Measurements from ENCODE around the gene SERPIND1. TPM values are rescaled to one million over a fixed set of nuclear protein-coding genes. Genes with fewer than 3 reads are reported as not detected.

Gene SERPIND1
- total RNA-seq, 4 donors from 2014 or later = 0.22 TPM; not detected in 3

DNA sequence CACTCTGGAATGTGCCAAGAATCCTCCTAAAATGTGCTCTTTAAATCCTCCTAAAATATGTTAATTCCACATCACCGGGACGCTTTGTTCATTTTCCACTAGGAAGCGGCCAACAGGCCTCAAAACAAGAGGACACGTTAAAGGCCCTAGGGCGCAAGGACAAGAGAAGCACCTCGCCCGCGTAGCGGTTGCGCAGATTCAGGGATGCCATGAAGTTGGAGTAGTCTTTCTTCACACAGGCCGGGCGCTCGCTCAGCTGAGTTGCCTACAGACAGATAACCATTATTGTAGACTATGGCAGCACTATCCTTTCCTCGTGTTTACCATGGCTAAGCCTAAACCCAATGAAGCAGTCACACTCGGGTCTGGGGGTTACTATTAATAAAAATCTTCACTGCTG is 29.5 kb upstream of the SERPIND1 start:
- Histone ChIP-seq H3K36me3 (peaks cover 0 to 51% of the 10 kb centered on the region in 2 donors), H3K4me1 (no peaks in the 10 kb centered on the region), H3K27me3 (no peaks in the 10 kb centered on the region), H3K9me3 (no peaks in the 10 kb centered on the region), H3K4me3 (no peak overlapping the region), H3K27ac (no peak overlapping the region)
- intact Hi-C loops (cut with DNase I; ENCODE audit: low total_unique reads) = no loop called here
- ATAC-seq = no peak
- in situ Hi-C loops (cut with MboI; ENCODE audit: low sequenced_read_pairs in 4 of 4) = no loop called here
- no peak for DNase-seq
- TF ChIP-seq, protein P1, sequence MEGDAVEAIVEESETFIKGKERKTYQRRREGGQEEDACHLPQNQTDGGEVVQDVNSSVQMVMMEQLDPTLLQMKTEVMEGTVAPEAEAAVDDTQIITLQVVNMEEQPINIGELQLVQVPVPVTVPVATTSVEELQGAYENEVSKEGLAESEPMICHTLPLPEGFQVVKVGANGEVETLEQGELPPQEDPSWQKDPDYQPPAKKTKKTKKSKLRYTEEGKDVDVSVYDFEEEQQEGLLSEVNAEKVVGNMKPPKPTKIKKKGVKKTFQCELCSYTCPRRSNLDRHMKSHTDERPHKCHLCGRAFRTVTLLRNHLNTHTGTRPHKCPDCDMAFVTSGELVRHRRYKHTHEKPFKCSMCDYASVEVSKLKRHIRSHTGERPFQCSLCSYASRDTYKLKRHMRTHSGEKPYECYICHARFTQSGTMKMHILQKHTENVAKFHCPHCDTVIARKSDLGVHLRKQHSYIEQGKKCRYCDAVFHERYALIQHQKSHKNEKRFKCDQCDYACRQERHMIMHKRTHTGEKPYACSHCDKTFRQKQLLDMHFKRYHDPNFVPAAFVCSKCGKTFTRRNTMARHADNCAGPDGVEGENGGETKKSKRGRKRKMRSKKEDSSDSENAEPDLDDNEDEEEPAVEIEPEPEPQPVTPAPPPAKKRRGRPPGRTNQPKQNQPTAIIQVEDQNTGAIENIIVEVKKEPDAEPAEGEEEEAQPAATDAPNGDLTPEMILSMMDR (IDR thresholded peaks at IDR 0.05 in 4 of 5, conservative IDR thresholded peaks at IDR 0.05 in 1 of 5) = no peak
- no peak for TF ChIP-seq POLR2A (IDR thresholded peaks at IDR 0.05)

DNA sequence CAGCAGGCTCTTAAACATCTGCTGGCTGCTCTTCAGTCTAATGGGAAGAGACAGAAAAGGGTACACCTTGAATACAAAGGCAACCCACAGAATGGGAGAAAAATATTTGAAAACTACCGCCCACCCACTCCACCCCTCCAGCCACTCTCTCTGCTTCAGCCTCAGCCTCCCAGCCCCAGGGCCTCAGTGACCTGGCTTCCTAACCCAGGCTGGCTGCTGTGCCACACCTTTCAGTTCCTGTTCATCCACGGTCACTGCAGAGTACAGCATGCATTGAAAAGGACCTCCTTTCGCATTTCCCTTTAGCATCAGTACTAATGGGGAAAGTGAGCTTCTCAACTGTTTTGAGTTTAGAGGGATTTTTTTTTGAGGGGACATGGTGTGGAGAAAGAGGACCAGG is 28.8 kb upstream of the SERPIND1 start:
- Histone ChIP-seq H3K9me3 (no peaks in the 10 kb centered on the region), H3K27me3 (no peaks in the 10 kb centered on the region), H3K36me3 (peaks cover 0 to 56% of the 10 kb centered on the region in 2 donors), H3K4me1 (no peaks in the 10 kb centered on the region), H3K4me3 (no peak overlapping the region), H3K27ac (no peak overlapping the region)
- DNase-seq (no peak), ATAC-seq (no peak)
- TF ChIP-seq, protein P1 (IDR thresholded peaks at IDR 0.05 in 4 of 5, conservative IDR thresholded peaks at IDR 0.05 in 1 of 5) = no peak
- TF ChIP-seq POLR2A (IDR thresholded peaks at IDR 0.05) = no peak
- intact Hi-C loops (cut with DNase I; ENCODE audit: low total_unique reads) (no loop called here), in situ Hi-C loops (cut with MboI; ENCODE audit: low sequenced_read_pairs in 4 of 4) (no loop called here)

DNA sequence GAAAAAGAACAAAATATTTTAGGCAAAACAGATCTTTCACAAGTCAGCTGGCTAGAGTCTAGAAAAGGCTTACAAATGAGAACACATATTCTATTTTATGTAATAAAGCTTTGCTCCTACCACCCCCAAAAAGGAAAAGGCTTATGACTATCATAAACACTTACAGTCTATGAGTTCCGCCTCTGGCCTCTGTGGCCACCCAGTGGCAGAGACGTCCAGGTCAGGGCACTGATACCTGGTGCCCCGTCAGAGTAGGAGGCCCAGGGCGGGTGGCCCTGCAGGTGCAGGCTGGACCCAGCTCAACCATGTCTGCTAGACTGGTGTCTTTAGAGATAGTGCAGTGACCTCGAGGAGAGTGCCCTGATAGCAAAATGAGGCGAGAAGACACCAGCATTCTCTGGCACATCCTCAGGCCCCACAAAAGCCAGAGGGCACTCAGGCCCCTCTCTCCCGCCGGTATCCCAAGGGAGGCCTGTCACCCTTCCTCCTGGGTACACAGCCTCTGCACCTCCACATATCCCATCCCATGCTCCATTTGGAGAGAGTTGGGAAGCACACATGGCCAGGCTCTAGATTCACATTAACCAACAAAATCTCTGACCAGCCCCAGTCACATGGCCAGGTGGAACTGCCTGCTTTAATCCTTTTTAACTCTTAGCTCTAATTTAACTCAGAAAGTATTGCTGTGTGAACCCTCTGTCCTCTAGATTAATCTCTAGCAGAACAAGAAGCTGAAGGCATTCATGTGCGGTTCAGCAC is 27.3 kb upstream of the SERPIND1 start:
- DNase-seq (no peak), ATAC-seq (no peak)
- Histone ChIP-seq H3K4me3 (no peak overlapping the region), H3K4me1 (peaks cover 5 to 11% of the 10 kb centered on the region in 2 donors), H3K9me3 (no peaks in the 10 kb centered on the region), H3K36me3 (peaks cover 0 to 49% of the 10 kb centered on the region in 2 donors), H3K27ac (no peak overlapping the region), H3K27me3 (no peaks in the 10 kb centered on the region)
- intact Hi-C loops (cut with DNase I; ENCODE audit: low total_unique reads) = no loop called here
- in situ Hi-C loops (cut with MboI; ENCODE audit: low sequenced_read_pairs in 4 of 4) = no loop called here
- TF ChIP-seq, protein P1 (IDR thresholded peaks at IDR 0.05 in 4 of 5, conservative IDR thresholded peaks at IDR 0.05 in 1 of 5) = no peak
- TF ChIP-seq POLR2A (IDR thresholded peaks at IDR 0.05) = no peak

DNA sequence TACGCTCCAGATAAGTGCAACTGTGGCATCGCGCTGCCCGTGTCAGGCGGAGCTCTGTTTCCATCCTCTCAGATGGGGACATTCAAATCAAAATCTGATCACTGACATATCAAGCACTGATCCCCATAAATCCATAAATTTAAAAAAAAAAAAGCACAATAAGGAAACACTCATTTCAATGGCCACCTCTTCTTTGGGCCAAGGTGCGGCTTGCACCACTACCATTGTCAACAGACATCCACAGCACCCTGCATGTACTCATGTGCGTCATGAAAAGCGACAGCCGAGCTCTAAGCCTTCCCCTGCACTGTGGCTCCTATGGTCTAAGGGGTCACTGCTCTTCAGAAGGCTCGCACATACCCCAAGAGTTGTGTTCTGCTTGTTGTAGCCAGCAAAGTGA is 26.7 kb upstream of the SERPIND1 start:
- no peak for ATAC-seq
- no peak for DNase-seq
- TF ChIP-seq, protein P1 (IDR thresholded peaks at IDR 0.05 in 4 of 5, conservative IDR thresholded peaks at IDR 0.05 in 1 of 5) = no peak
- no peak for TF ChIP-seq POLR2A (IDR thresholded peaks at IDR 0.05)
- H3K27ac ChIP-seq = no peak overlapping the region
- H3K4me3 ChIP-seq = no peak overlapping the region
- no peaks in the 10 kb centered on the region for H3K27me3 ChIP-seq
- in situ Hi-C loops (cut with MboI; ENCODE audit: low sequenced_read_pairs in 4 of 4) (no loop called here), intact Hi-C loops (cut with DNase I; ENCODE audit: low total_unique reads) (no loop called here)
- H3K9me3 ChIP-seq = no peaks in the 10 kb centered on the region
- peaks cover 0 to 51% of the 10 kb centered on the region in 2 donors for H3K36me3 ChIP-seq
- peaks cover 5 to 11% of the 10 kb centered on the region in 2 donors for H3K4me1 ChIP-seq
